HG02759 (cell line): ENCODE results near the gene ABTB1.
A peak's percentile ranks its signal among the peaks of the same experiment; 100 is the strongest.

Source experiments
- ATAC-seq: cut with Tn5 transposase; IDR thresholded peaks from one replicate; pipeline ENCODE4 v1.9.1; 2021; ENCODE audit warnings: mild to moderate bottlenecking, moderate library complexity; ENCODE audit not compliant: unreplicated experiment

The ABTB1 gene

DNA sequence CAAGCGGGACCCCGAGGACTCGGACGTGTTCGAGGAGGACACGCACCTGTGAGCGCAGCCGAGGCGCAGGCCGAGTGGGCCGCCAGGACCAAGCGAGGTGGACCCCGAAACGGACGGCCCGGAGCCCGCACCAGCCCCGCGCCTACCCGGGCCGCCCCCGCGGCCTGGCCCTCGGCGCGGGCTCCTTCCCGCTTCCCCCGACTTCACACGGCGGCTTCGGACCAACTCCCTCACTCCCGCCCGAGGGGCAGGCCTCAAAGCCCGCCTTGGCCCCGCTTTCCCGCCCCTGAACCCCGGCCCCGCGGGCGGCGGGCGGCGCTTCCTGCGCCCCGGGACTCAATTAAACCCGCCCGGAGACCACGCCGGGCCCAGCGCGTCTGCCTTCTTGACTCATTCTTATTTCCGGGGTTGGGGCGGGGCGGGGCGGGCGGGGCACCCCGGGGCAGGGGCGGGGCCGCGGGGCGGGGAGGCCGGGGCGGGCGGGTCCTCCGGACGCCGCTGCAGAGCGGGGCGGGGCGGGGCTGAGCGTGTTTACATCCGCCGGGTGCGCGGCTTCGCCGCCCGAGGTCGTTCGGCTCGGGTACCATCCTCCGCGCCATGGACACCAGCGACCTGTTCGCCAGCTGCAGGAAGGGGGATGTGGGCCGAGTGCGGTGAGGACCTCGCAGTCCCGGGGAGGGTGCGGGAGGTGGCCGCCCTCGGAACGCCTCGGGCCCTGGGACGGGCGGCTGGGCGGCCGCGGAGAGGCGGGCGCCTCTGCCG, at the start of gene ABTB1:
Gene ABTB1, plus strand, starts transcription at position 524 of the 762 bp plus-strand sequence. Its CDS starts 74 bp downstream, at position 598.
- ATAC-seq, result peak; percentile 84

DNA sequence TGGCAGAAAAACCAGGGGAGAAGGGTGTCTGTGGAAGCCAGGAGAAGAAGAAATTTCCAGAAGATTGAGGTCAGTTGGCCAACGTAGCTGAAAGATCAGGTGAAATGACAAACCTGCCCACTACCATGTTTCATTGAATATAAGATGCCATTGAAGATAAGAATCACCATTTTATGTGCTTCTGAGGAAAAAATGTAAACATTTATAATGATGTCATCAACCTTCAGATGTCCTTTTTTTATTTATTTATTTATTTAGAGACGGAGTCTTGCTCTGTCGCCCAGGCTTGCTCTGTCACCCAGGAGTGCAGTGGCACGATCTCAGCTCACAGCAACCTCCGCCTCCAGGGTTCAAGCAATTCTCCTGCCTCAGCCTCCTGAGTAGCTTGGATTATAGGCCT, 48.7 kb upstream of the ABTB1 start:
- ATAC-seq, result no peak

DNA sequence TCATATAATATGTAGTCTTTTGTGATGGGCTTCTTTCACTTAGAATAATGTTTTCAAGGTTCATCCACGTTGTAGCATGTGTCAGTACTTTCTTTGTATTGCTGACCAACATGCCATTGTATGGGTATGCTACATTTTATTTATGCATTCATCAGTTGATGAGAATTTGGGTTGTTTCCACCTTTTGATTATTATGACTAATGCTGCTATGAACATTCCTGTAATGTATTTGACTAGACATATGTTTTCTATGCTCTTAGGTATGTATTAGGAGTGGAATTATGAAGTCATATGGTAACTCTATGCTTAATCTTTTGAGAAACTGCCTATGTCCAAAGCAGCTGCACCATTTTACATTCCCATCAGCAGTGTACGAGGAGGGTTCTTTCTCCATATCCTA, 46.9 kb upstream of the ABTB1 start:
- ATAC-seq, result no peak

DNA sequence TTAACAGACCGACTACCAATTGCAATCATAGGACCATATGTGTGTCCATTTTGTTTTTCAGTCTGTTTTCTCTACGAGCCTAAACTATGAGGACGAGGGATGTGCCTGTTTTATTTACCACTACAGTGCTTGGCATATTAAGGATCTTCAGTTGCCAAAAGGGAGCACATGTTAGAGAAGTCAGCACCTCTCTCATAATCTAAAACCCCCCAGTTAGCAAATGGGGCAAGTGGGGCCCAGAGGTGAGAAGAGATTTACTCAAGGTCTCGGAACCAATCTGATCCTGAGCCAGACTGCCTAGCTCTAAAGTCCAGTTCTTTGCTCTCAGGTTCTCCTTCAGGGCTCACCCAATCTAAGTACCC, 44.3 kb upstream of the ABTB1 start:
- ATAC-seq, result no peak

DNA sequence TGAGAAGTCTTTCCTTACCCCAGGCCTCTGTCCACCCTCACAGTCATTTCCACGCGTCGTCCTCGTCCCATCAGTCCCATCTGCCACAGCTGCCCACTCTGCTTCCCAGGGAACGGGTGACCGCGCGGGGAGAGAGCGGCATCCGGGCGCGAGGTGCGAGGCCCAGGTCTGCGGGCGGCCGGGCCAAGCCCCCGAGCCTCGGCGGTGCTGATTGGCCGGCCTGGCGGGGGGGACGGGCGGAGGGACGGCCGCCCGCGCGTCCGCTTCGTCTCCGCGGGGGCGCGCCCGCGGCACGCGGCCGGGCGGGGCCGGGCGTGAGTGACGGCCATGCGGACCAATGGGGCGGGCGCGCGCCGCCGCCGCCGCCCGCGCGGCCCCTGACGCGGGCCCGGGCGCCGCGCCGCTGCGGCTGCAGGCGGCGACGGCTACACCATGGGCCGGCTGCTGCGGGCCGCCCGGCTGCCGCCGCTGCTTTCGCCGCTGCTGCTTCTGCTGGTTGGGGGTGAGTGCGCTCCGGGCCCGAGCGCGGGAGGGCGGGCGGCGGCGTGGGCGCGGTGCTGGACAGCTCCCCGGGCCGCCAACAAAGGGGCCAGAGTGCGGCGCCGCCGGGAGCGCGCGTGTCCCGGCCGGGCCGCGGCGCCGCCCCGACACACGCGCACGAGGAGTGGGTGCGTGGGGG, 43.8 kb upstream of the ABTB1 start, which contains the start of gene PODXL2:
Gene PODXL2, plus strand, starts transcription at position 398 of the 679 bp plus-strand sequence. Its CDS starts 35 bp downstream, at position 433.
- ATAC-seq, result peak; percentile 77

DNA sequence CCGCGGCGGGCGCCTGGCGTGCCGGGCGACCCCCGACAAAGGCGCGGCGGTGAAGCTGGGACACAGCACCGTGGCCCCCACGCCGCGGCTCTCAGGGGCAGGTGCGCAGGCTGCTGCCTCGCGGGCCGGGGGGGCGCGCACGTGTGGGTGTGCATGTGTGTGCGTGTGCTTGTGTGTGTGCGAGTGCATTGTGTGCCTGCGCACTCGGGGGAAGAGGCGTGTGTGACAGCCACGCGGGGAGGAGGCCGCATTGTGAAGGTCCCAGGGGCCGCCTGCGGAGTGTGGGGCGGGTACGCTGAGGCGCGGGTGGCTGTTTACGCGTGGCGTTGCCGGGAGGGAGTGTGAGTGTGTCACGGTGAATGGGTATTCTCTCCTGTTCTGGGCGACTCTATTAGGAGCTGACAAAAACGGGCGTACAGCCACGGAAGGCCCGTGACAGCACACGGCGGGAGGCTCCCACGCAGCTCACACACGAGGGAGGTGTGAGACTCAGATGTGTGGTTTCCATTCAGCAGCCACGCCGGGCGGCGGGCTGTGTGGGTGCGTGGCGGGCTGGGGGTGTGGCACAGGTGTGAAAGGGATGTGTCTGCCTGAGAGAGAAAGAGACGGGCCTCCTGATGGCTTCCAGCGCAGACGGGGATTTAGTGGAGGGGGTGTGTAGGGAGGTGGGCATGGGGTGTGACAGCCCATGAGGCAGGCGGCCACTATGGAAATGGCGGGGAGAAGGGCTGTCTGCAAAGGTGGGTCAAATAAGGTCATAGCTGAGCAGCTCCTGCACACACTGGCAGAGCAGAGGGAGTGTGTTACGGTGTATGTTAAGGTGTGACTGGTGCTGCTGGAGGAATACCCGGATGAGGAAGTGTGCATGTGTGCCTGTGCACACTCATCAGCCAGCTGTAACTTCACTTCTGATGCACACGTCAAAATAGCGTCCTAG, 43.0 kb upstream of the ABTB1 start:
- ATAC-seq, result peak; percentile 19

DNA sequence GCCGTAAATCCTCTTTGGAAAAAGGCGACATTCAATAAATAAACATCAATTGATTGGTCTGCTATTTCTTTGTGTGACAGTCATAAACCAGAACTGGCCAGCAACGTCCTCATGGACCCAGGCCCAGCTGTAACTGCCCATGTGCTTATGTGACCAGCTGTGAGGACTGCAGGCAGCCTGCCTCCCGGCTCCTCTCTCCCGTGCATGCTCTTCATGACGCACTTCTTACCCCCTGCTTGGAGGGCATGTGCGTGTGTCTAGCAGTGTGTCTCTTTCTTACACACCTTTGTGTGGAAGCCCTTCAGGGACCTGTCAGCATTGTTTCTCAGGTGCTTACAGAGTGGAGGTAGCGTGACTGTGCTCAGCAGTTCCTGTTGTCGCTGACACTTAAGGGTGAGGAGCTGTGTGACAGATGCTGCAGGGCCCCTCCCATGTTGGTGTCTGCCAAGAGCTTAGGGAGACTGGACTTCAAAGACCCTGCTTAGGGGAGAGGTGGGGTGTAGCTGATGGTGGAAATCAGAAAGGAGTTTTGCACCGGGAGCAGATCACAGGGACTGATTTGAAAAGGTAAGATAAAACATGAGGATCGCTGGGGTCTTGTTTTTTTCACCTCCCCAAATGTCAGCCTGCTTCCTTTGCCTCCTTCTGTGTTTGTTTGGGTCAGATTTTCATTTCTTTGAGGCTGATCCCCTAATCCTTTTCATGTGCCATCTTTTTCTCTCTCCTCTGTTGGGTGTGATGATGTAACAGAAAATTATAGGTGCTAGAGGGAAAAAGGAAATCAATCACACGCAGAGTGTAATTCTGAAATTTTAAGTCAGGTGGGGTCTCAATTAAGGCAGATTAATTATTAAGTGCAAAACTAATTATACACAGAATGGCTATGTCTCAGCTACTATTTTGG, 41.7 kb upstream of the ABTB1 start:
- no peak for ATAC-seq

DNA sequence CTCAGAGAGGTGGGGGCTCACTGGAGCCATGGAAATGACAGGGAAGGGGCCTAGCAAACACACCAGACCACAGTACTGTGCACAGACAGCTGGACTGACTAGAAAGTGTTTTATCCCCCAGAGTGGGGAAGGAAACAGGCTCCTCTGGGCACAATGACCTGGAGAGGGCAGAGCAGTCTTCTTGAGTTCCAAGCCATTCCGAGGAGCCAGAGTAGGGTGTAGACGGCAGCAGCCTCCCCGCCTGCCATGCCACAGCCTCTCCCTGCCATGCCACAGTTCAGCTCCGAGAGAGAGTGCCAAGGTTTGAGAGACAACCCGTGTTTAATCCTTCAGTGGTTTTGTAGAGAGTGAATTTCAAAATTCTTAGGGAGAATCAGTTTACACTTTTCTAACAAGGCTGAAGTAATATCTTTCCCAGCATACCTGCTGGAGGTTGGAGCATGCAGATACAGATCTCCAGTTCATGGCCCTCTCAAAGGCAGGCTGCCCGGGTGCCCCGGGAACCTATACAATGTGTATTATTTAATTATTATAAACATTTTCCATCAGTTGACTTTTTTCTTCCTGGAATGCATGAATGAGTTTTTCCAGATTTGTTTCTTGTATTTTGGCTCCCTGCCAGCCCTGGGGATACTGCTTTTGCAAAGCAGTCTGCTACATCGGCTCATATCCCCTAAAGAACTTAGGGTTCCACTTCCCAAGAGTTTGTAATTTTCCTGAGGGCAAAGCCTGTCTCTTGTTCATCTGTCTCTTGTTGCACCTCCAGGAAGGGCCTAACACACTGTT, 40.5 kb upstream of the ABTB1 start:
- ATAC-seq, result no peak

DNA sequence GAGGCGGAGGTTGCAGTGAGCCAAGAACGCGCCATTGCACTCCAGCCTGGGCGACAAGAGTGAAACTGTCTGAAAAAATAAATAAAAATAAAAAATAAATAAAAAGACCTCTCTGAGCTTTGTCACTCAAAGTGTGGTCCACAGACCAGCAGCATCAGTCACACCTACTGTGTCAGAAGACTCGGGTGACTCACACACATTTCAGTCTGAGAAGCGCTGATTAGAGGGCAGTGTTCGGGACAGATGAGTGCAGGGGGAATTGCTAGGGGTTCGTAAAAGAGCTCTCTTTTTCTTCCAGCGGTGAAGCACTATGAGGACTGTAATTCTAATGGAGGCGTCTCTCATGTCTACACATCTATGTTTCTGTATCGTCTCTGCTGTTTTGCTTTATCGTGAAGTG, 38.1 kb upstream of the ABTB1 start:
- ATAC-seq, result no peak

DNA sequence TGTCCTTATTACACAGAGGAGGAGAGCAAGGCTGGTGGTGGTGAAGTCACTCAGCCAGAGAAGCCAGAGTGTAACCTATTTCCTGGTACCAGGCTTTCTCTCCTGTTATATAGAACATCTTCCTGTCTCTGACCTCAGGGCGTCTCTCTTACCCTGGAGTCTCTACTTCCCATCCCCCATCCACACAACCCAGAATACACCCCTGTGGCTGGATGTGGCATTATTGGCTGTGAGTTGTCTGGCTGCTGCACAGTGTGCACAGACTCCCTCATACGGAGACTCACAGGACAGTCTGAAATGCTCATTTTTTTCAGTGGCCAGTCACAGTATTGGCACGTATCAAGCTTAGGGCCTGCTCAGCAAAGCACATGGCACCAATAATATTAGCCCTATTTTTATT, 35.2 kb upstream of the ABTB1 start:
- no peak for ATAC-seq

DNA sequence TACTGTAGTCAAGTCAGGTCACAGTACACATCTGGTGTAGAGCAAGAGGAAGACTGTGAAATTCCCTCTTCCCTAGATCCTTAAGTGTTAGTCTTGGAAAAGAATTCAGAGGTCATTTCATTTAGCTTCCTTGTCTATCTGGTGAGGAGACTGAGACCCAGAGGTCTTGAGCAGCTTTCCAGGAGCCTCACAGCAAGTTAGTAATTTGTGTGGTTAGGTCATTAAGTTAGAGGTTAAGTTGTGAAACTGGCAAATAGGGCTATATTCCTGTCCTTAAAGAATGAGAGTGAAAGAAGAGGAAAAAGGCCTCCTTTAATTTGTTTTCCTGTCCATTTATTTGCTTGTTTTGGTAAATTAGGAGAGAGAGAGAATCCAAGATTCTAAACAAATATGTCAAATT, 34.8 kb upstream of the ABTB1 start:
- no peak for ATAC-seq

DNA sequence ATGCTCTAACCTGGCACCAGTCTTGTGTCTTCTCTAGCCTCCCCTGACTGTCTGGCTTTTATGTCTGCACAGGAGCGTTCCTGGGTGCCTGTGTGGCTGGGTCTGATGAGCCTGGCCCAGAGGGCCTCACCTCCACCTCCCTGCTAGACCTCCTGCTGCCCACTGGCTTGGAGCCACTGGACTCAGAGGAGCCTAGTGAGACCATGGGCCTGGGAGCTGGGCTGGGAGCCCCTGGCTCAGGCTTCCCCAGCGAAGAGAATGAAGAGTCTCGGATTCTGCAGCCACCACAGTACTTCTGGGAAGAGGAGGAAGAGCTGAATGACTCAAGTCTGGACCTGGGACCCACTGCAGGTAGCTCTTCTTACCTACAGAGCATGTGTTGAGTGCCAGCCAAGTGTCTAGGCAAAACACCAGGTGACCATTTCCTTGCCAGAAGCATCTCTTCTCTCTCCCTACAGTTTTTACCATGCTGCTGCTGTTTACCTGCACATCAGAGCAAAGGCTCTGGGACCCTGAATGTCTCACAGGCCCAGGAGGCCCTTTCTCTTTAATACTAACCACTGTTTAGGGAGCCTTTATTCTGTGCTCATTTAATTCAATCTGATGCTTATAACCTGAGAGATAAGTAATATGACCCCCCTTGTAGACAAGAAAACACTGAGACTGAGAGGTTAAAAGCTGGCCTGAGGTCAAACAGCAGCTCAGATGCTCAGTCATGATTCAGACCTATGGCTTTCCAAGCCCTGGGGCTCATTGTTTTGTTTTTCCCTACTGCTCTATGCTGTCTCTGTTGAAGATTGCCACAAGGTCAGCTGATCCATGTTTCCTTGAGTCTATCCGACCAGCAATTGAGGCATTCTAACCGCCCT, 33.3 kb upstream of the ABTB1 start:
- no peak for ATAC-seq

DNA sequence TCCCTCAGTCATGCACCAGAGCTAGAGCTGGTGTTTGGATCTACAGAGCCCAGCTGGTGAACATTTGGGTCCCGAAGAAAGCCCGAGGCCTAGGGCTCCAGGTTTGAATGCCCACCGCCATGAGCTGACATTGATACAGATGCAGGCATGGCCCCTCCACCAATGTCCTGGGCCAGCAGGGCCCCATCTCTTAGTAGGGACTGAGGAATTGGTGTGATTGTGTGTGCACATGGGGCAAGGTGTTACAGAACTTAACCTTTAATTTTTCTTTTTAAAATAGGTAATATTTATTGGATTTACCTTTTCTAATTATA, 32.8 kb upstream of the ABTB1 start:
- no peak for ATAC-seq

DNA sequence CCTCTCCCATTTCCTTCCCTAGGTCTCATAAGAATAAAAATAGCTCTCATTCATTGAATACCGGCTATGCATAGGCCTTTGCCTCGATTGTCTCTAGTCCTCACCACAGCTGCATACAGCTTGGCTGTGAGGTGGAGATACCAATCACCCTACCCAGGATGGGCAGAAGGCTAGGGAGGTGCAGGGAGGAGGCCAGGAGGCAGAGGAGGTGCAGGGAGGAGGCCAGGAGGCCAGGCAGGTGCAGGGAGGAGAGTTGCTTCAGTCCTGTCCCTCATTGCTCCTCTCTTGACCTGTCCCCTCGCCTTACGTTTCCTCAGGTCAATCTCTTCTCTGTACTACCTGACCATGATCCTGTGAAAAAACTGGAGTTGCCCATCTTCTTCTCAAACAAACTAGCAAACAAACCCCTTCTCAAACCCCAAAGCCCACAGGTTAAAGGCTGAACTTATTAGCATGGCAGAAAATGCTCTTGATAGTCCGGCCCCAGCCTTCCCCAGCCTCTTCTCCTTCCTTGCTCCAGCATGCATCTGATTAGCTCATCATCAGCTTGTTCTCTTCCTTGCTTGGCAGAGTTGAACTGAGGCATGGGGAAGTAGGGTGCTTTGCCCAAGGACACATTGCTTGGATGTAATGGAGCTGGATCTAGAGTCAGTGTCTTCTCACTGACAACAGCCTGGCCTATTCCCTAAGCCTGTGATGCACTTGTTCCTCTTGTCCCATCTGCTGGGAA, 27.9 kb upstream of the ABTB1 start:
- no peak for ATAC-seq

DNA sequence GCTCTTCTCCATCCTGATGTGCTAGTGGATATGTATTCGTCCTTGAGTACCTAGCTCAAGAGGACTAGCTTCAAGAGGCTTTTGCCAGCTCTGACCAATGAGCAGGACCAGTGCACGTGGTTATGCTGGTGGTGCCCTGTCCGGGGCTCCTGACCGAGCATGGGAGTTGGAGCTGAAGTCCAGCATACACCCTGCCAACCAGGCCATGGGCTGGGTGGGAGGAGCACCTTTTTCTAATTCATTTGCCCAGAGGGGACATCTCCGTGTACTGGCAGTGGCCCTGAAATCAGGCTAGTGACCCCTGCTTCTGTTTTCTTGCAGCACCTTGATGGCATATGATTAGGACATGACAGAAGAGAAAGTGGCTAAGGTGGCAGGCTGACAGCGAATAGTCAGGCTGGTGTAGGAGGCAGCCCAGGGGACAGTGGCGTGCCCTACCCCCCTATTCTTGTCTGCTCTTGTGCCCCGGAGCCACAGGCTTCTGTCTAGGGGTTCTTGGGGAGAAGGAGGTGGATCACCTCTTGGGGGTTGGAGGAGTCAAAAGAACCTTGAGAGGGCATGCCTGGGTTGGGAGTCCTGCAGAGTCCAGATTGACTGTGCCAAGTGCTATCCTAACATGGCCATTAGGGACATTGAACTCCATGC, 27.3 kb upstream of the ABTB1 start:
- no peak for ATAC-seq

DNA sequence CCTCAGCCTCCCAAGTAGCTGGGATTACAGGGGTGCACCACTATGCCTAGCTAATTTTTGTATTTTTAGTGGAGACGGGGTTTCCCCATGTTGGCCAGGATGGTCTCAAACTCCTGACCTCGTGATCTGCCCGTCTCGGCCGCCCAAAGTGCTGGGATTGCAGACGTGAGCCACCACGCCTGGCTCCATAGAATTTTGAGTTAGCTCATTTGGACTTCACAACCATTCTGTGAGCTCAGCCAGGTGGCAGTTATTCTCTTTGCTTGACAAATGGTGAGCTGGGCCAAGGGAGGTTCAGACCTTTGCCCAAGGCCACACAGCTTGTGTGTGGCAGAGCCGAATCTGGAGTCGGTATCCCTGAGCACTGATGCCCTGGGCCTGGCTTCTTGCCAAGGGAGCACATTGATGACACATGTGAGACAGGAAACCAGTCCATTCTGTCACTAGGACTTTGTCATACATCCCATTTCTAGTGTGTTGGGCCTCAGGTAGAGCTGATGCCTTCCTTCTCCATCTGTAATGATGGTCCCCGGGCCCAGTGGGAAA, 26.2 kb upstream of the ABTB1 start:
- no peak for ATAC-seq

DNA sequence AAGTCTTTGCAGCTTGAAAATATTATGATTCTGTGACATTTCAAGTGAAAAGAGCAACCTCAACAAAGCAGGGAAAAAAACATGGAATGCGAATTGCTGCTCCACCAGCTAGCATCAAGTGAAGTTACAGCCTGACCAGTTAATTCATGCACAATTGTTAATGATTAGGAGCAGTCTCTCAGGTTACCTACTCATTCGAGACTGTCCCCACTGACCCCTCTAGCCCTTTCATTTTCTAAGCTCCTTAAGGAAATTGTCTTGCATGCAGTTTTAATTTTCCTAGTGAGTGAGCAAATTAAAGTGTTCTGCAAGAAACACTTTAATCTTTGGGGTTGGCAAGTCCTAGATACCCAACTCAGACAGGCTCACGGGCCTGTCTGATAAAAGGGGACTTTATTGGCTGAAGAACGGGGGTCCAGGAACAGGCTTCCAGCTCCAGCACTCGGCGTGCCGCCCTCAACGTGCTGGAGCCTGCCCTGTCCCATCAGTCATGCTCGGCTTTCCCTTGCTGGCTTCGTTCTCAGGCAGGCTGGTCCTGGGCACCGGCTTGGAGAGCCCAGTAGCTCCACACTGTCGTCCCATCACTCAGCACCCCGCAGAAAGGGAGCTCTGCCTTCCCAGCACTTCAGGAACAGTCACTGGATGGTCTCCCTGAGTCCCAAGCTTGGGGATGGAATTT, 25.4 kb upstream of the ABTB1 start:
- ATAC-seq, result no peak
